ENCODE results near the gene OSGIN1. TPM values are rescaled to one million over a fixed set of nuclear protein-coding genes. Genes with fewer than 3 reads are reported as not detected.
A peak's percentile ranks its signal among the peaks of the same experiment; 100 is the strongest.

Gene OSGIN1
- polyA plus RNA-seq, 3 donors: 1.8 to 4.0 (median 2.0) TPM

GRCh38 chr16:83969771-83970429 is 16.9 kb downstream of the OSGIN1 start:
- H3K4me2 ChIP-seq (replicated peaks; ENCODE audit: extremely low read depth, low read length, poor library complexity, severe bottlenecking): no peak overlapping the region
- no peak for TF ChIP-seq CTCF (IDR thresholded peaks at IDR 0.05)
- no peaks in the 10 kb centered on the region for H4K20me1 ChIP-seq (ENCODE audit: insufficient read depth, low read length)
- peaks cover 0 to 4% of the 10 kb centered on the region in 2 donors for H3K9me3 ChIP-seq (replicated peaks in 1 of 2; ENCODE audit: control insufficient read depth in 1 of 2, insufficient read depth in 1 of 2, low read length in 2 of 2)
- no peaks in the 10 kb centered on the region for H3K36me3 ChIP-seq (replicated peaks in 1 of 2; ENCODE audit: control insufficient read depth in 1 of 2, insufficient read depth in 2 of 2, low read length in 2 of 2)
- Mint-ChIP-seq H3K27me3 (ENCODE audit: low read depth in 3 of 3) (peaks cover 32 to 53% (median 44%) of the 10 kb centered on the region in 3 donors), H3K4me1 (peaks cover 2% of the 10 kb centered on the region), H3K36me3 (peaks cover 2 to 6% of the 10 kb centered on the region in 2 donors), H3K9me3 (peaks cover 0 to 10% (median 3%) of the 10 kb centered on the region in 7 donors), H3K27ac (no peak overlapping the region), H3K4me3 (peak overlapping the region in 1 of 2 donors; percentile 72)
- no peaks in the 10 kb centered on the region for H3K4me1 ChIP-seq (ENCODE audit: control insufficient read depth in 1 of 2, insufficient read depth in 2 of 2, low read length in 2 of 2)
- H2AFZ ChIP-seq (ENCODE audit: insufficient read depth, low read depth, low read length, poor library complexity, severe bottlenecking): no peak overlapping the region
- H3K9ac ChIP-seq (ENCODE audit: insufficient read depth, low read length, poor library complexity, severe bottlenecking): no peak overlapping the region
- H3K79me2 ChIP-seq (ENCODE audit: insufficient read depth, low read length): no peaks in the 10 kb centered on the region
- no peak overlapping the region for H3K4me3 ChIP-seq (replicated peaks in 1 of 3; ENCODE audit: low read depth in 2 of 3, low read length in 3 of 3)
- 70% methylated on average over 6 of the region's 18 CpGs for WGBS (ENCODE audit: insufficient coverage)
- peaks cover 6 to 32% of the 10 kb centered on the region in 2 donors for H3K27me3 ChIP-seq (ENCODE audit: control insufficient read depth in 2 of 2, insufficient read depth in 2 of 2, low read length in 2 of 2)
- no peak overlapping the region for H3K27ac ChIP-seq (ENCODE audit: low read depth in 1 of 2, low read length in 2 of 2)
- no peak for DNase-seq
- intact Hi-C loops (cut with micrococcal nuclease): loop anchor here (2.0 to 10.0 kb wide), 3 partner anchors 217 to 535 kb away; partner anchors contain the start of genes TAF1C (in 2 of the 2) and MEAK7 (in 1 of the 2)

GRCh38 chr16:83970430-83970815 is 17.4 kb downstream of the OSGIN1 start:
- Histone ChIP-seq H3K4me1 (ENCODE audit: control insufficient read depth in 1 of 2, insufficient read depth in 2 of 2, low read length in 2 of 2) (no peaks in the 10 kb centered on the region), H3K27me3 (ENCODE audit: control insufficient read depth in 2 of 2, insufficient read depth in 2 of 2, low read length in 2 of 2) (peaks cover 6 to 32% of the 10 kb centered on the region in 2 donors), H3K9ac (ENCODE audit: insufficient read depth, low read length, poor library complexity, severe bottlenecking) (no peak overlapping the region), H2AFZ (ENCODE audit: insufficient read depth, low read depth, low read length, poor library complexity, severe bottlenecking) (no peak overlapping the region), H3K79me2 (ENCODE audit: insufficient read depth, low read length) (no peaks in the 10 kb centered on the region), H3K9me3 (replicated peaks in 1 of 2; ENCODE audit: control insufficient read depth in 1 of 2, insufficient read depth in 1 of 2, low read length in 2 of 2) (peaks cover 0 to 4% of the 10 kb centered on the region in 2 donors), H3K4me3 (replicated peaks in 1 of 3; ENCODE audit: low read depth in 2 of 3, low read length in 3 of 3) (no peak overlapping the region), H3K27ac (ENCODE audit: low read depth in 1 of 2, low read length in 2 of 2) (no peak overlapping the region), H3K4me2 (replicated peaks; ENCODE audit: extremely low read depth, low read length, poor library complexity, severe bottlenecking) (no peak overlapping the region), H3K36me3 (replicated peaks in 1 of 2; ENCODE audit: control insufficient read depth in 1 of 2, insufficient read depth in 2 of 2, low read length in 2 of 2) (no peaks in the 10 kb centered on the region), H4K20me1 (ENCODE audit: insufficient read depth, low read length) (no peaks in the 10 kb centered on the region)
- H3K27me3 Mint-ChIP-seq (ENCODE audit: low read depth in 3 of 3): peaks cover 32 to 57% (median 47%) of the 10 kb centered on the region in 3 donors
- peaks cover 0 to 10% (median 3%) of the 10 kb centered on the region in 7 donors for H3K9me3 Mint-ChIP-seq
- no peak for DNase-seq
- peaks cover 2 to 4% of the 10 kb centered on the region in 2 donors for H3K36me3 Mint-ChIP-seq
- peaks cover 2% of the 10 kb centered on the region for H3K4me1 Mint-ChIP-seq
- no peak overlapping the region for H3K27ac Mint-ChIP-seq
- WGBS (ENCODE audit: insufficient coverage): 100% methylated on average over 1 of the region's 6 CpGs
- no peak overlapping the region for H3K4me3 Mint-ChIP-seq
- no peak for TF ChIP-seq CTCF (IDR thresholded peaks at IDR 0.05)
- intact Hi-C loops (cut with micrococcal nuclease): no loop called here

Data from CD14-positive monocyte (primary cell).